RWPE2 (cell line): ENCODE data around the gene OSTN.

Source experiments
- ATAC-seq: fragments of 200-7000 bp; cut with Tn5 transposase; 3 replicates; pipeline ENCODE4 v1.9.1; 2021; ENCODE audit warnings: low read depth
- DNase-seq: peaks from one replicate; pipeline ENCODE4 v3.0.0-alpha.2; 2020; ENCODE audit warnings: low spot score
- H3K27ac ChIP-seq: fragments of 450-650 bp; 2 replicates; pipeline ENCODE4 v1.5.1; 2017; ENCODE audit warnings: mild to moderate bottlenecking; ENCODE audit not compliant: poor library complexity, severe bottlenecking
- H3K27me3 ChIP-seq: fragments of 250-450 bp; sonication (Bioruptor Pico); 2 replicates; pipeline ENCODE4 v1.5.1; 2021; ENCODE audit warnings: mild to moderate bottlenecking, moderate library complexity; ENCODE audit not compliant: insufficient read depth, poor library complexity, severe bottlenecking
- H3K36me3 ChIP-seq: fragments of 250-450 bp; sonication (Bioruptor Pico); 2 replicates; pipeline ENCODE4 v1.5.1; 2020; ENCODE audit warnings: low read depth, mild to moderate bottlenecking, moderate library complexity
- H3K4me1 ChIP-seq: fragments of 250-450 bp; sonication (Bioruptor Pico); 2 replicates; pipeline ENCODE4 v1.5.1; 2021; ENCODE audit warnings: mild to moderate bottlenecking, moderate library complexity; ENCODE audit not compliant: insufficient read depth, poor library complexity, severe bottlenecking
- H3K4me3 ChIP-seq: fragments of 250-450 bp; sonication (Bioruptor Pico); 2 replicates; pipeline ENCODE4 v1.5.1; 2021; ENCODE audit warnings: mild to moderate bottlenecking, moderate library complexity; ENCODE audit not compliant: severe bottlenecking
- H3K9me3 ChIP-seq: fragments of 250-450 bp; sonication (Bioruptor Pico); 2 replicates; pipeline ENCODE4 v1.5.1; 2021; ENCODE audit warnings: mild to moderate bottlenecking, moderate library complexity; ENCODE audit not compliant: severe bottlenecking
- CTCF ChIP-seq: fragments of 450-650 bp; IDR thresholded peaks from one replicate; pipeline ENCODE4 v1.5.1; 2017; ENCODE audit warnings: mild to moderate bottlenecking, moderate library complexity; ENCODE audit not compliant: poor library complexity, severe bottlenecking

Gene OSTN

GRCh38 chr3:191236646-191237045 lies 37.6 kb downstream of the OSTN start:
- no peak for TF ChIP-seq CTCF
- H3K27ac ChIP-seq = no peak overlapping the region
- H3K4me3 ChIP-seq = no peak overlapping the region
- DNase-seq = no peak
- no peaks in the 10 kb centered on the region for H3K9me3 ChIP-seq
- H3K27me3 ChIP-seq = no peaks in the 10 kb centered on the region
- ATAC-seq = no peak
- no peaks in the 10 kb centered on the region for H3K36me3 ChIP-seq
- H3K4me1 ChIP-seq = peaks cover 11% of the 10 kb centered on the region

- Histone ChIP-seq H3K4me3 (no peak overlapping the region), H3K27ac (peak overlapping the region; percentile 31), H3K4me1 (peaks cover 11% of the 10 kb centered on the region), H3K36me3 (no peaks in the 10 kb centered on the region), H3K9me3 (no peaks in the 10 kb centered on the region), H3K27me3 (no peaks in the 10 kb centered on the region)
- DNase-seq (no peak), ATAC-seq (no peak)
- TF ChIP-seq CTCF = no peak
Observed at GRCh38 chr3:191237047-191237882, 38.2 kb downstream of the OSTN start.

GRCh38 chr3:191238321-191238817 lies 39.3 kb downstream of the OSTN start:
- Histone ChIP-seq H3K27me3 (no peaks in the 10 kb centered on the region), H3K4me3 (no peak overlapping the region), H3K4me1 (peaks cover 11% of the 10 kb centered on the region), H3K36me3 (no peaks in the 10 kb centered on the region), H3K9me3 (no peaks in the 10 kb centered on the region), H3K27ac (peak overlapping the region; percentile 31)
- TF ChIP-seq CTCF = no peak
- no peak for DNase-seq
- ATAC-seq = peak; percentile 92

- ATAC-seq (no peak), DNase-seq (no peak)
- TF ChIP-seq CTCF = no peak
- Histone ChIP-seq H3K27me3 (no peaks in the 10 kb centered on the region), H3K4me3 (no peak overlapping the region), H3K9me3 (no peaks in the 10 kb centered on the region), H3K4me1 (peaks cover 11% of the 10 kb centered on the region), H3K36me3 (no peaks in the 10 kb centered on the region), H3K27ac (no peak overlapping the region)
Observed at GRCh38 chr3:191239407-191240031, 40.5 kb downstream of the OSTN start.
